HG02623 (cell line): Measurements from ENCODE around the gene ATP9B.

Experiments used
- ATAC-seq: cut with Tn5 transposase; IDR thresholded peaks from one replicate; pipeline ENCODE4 v1.9.1; 2021; ENCODE audit warnings: moderate library complexity; ENCODE audit not compliant: unreplicated experiment

ATP9B gene

DNA sequence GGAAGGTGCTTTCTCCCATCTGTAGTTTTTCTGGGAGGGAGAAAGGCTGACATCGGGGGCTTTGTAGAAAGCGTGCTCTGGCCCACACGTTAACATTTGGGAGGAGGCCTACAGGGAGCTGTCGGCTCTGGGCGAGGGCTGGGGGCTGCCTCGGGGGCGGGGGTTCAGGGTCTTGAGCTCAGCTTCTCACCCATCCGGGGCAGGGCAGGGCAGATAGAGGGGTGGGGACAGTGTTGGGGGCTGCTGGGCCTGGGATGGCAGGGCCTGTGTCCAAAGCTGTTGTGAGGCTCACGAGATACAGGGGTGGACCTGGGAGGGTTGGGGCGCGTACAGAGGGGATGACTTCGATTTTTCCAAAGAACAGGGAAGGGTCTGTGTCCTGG is 353.6 kb downstream of the ATP9B start:
- no peak for ATAC-seq

DNA sequence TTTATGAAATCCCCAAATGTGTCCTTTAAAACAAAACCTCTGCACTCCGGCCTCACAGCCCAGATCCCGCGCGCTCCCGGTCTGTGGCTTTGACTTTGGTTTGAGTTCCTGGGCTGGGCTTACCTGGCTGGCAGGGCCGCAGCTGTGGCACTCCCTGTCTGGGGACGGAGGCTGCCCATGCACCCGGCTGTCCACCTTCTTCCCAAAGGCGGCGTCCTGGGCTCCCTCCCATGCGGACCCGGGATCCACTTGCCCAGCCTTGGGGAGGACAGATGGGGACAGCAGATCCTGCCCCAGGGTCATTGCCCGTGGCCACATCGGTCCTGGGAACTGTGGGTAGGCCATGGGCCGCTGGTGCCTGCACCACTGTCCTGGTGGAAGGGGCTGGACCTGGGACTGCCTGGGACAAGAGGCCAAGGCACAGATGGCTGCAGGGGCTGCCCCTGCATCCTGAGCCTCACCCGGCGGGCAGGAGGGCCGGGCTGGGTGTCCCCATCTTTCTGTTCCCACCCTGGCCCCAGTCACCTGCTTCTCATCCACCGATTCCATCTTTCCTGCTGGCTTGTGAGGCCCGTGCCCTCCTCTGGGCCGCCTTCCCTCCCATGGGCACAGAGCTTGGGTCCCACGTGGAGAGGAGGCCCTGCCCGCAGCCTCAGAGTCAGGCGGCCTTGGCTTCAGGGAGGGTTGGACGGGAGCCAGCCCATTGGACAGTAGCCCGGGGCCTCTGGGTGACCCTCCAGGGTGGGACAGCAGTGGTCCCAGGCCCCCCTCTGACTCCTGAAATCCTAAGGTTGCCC is 354.2 kb downstream of the ATP9B start:
- no peak for ATAC-seq

- ATAC-seq, result no peak
Observed at GRCh38 chr18:79424008-79424565, 354.9 kb downstream of the ATP9B start.

DNA sequence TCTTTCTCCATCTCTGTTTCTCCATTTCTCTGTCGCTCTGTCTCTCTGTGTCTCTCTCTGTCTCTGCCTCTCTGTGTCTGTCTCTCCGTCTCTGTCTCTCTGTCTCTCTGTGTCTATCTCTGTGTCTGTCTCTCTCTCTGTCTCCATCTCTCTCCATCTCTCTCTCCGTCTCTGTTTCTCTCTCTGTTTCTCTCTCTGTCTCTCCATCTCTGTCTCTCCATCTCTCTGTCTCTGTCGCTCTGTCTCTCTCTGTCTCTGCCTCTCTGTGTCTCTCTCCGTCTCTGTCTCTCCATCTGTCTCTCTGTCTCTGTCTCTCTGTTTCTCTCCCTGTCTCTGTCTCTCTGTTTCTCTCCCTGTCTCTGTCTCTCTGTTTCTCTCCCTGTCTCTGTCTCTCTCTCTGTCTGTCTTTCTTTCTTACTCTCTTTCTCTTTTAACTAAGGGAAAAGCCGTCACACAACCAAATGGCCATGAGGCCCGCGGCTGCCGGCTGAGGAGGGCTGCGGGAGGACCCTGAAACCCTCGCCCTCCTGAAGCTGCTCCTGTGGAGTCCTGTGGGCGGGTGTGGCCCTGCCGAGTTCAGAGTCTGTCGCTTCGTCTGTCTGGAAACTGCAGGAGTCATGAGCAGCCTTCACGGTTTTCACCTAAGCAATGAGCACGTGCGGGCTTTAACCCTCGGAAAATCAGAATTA is 355.8 kb downstream of the ATP9B start:
- ATAC-seq, result no peak

DNA sequence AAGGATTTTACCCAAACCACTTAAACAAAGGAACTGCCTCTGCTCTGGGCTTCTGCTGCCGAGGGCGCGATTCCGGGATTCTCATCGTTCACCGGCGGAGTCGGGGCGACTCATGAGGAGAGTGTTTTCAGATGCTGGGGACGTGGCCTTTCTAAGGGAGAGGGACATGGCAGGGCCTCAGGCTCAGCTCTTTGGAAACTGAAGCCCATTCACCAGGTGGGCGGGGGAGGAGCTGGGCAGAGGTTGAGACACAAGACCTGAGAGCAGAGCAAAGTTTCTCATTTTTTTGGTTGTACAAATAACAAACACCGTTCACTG is 356.3 kb downstream of the ATP9B start:
- ATAC-seq, result no peak

- ATAC-seq, result no peak
Observed at GRCh38 chr18:79426376-79427300, 357.4 kb downstream of the ATP9B start.

DNA sequence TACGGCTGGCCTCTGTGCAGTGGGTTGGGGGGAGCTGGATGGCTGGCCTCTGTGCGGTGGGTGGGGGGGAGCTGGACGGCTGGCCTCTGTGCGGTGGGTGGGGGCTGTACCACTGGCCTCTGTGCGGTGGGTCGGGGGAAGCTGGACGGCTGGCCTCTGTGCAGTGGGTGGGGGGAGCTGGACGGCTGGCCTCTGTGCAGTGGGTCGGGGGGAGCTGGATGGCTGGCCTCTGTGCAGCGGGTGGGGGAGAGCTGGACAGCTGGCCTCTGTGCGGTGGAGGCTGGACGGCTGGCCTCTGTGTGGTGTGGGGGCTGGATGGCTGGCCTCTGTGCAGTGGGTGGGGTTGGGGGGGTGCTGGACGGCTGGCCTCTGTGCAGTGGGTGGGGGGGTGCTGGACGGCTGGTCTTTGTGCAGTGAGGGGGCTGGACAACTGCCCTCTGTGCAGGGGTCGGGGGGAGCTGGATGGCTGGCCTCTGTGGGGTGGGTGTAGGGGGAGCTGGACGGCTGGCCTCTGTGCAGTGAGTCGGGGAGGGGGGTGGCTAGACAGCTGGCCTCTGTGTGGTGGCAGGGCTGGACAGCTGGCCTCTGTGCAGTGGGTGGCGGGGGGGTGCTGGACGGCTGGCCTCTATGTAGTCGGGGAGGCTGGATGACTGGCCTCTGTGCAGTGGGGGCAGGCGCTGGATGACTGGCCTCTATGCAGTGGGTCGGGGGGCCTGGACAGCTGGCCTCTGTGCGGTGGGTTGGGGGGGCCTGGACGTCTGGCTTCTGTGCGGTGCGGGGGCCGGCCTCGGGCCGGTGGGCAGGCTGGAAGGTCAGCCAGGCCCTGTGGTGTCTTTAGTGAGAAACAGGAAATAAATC is 358.4 kb downstream of the ATP9B start:
- ATAC-seq, result no peak
